Left renal cortex interstitium (tissue), 4 donors: ENCODE measurements around the gene MSH2. TPM values are rescaled to one million over a fixed set of nuclear protein-coding genes. Genes with fewer than 3 reads are reported as not detected.

Source experiments
- DNase-seq, 4 donors: peaks; one replicate each; pipeline ENCODE4 v3.0.0-alpha.2; 2013; ENCODE audit warnings: low read depth in 4 of 4, low spot score in 2 of 4, missing footprints in 1 of 4
- polyA plus RNA-seq, 4 donors: library from polyadenylated mRNA; unstranded; fragments of 120-200 nt; gene quantifications; one replicate each; pipeline ENCODE4 v1.2.1, GENCODE V29; 2013; ENCODE audit not compliant: insufficient read length in 4 of 4

MSH2 gene
- polyA plus RNA-seq, 4 donors, result 67.1 to 80.9 (median 73.2) TPM

DNA sequence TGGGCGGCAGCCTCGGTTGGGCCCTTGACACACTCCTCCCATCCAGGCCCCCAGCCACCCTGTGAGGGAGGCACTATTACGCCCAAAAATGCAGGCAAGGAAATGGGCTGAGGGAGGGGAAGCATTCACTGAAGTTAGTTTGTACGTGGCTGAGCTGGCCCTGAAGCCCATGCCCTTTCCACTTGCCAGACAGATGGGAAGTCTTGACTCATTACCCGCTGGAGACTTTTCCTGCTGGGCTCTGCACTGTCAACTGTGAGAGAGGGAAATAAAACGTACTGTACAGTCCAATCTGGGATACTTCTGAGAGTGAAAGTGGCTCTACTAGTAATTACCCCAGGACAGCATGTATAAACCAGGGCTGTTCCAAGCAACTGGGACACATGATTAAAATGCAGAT lies 125.9 kb downstream of the MSH2 start:
- no peak for DNase-seq

DNA sequence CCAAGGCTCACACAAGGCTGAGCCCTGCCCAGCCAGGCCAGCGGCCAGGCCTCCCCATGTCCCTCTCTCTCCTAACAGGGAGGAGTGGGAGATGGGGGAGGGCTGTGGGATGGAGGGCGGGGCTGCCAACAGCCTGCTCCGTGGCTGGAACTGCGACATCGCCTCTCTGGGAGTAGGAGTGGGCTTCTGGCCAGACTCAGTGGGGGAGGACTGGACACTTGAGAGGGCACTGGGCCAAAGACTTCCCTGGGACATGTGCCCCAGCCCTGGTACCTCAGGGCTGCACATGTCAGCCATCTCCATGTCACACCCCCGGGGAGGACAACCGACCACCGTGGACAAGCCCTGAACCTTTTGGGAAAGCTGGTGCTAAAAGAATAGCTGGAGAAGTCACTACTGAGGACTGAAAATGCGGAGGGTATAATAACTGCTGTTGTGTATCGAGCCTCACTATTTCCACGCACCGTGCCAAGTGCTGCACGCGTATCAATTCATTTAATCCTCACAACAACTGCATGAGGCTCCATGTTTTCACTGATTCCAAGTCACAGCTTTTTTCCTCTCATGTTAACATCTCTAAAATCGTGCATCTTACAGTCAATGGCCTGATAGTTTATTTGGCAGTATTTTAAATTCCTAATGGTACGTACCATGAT lies 127.3 kb downstream of the MSH2 start:
- no peak for DNase-seq

DNA sequence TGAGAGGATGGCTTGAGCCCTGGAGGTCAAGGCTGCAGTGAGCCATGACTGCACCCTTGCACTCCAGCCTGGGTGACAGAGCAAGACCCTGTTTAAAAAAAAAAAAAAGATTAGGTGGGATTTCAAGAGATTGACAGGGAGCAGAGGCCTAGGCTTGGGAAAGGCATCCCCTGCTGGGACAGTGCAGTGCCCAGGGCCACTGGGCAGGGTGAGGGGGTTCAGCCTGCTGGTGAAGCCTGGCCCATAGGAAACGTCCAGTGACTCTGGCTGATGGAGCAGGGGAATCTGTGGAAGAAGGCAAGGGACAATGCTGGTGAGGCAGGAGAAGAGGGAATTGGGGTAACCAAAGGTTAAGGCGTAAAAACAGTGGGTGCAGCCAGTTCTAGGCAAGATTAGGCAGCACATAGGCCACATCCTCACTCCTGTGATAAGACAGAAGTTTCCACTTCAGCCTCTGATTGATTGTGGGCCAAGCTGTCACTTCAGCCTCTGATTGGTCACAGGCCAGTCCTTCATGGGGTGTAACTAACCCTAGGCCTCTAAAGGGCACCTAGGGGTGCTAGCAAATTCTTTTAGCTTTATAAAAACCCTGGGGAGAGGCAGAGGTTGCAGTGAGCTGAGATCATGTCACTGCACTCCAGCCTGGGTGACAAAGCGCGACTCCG lies 128.6 kb downstream of the MSH2 start:
- no peak for DNase-seq

Other genes starting within 250 kb of the MSH2 start
- gene STPG4, start 247.8 kb upstream of the MSH2 start, polyA plus RNA-seq, result under 1 TPM in 1 of 4 donors, not detected in 3; 0.22 TPM
- 1,000 to 10,000 TPM in 2 of 4 donors, 100 to 1,000 TPM in 2; 774 to 1,242 (median 984) TPM for gene CALM2, start 226.6 kb upstream of the MSH2 start, polyA plus RNA-seq
- gene EPCAM, start 33.8 kb upstream of the MSH2 start, polyA plus RNA-seq, result 100 to 1,000 TPM; 369 to 479 (median 386) TPM
- gene KCNK12, start 167.8 kb downstream of the MSH2 start, polyA plus RNA-seq, result 1 to 10 TPM in 1 of 4 donors, under 1 TPM in 3; 0.24 to 1.4 (median 0.47) TPM